Fibroblast of lung (primary cell): ENCODE measurements around the gene ABCF2. TPM values are rescaled to one million over a fixed set of nuclear protein-coding genes. Genes with fewer than 3 reads are reported as not detected.

Source experiments
- DNase-seq, 2 donors: peaks; one replicate each; pipeline versions ENCODE4 v3.0.0 to v3.0.0-alpha.2; 2010; ENCODE audit warnings: low read depth in 2 of 2
- H2AFZ ChIP-seq: 2 replicates; pipeline ENCODE4 v1.5.1; 2012; ENCODE audit warnings: low read length, control low read depth, inconsistent platforms
- H3K27ac ChIP-seq: 2 replicates; pipeline ENCODE4 v1.5.1; 2011; ENCODE audit warnings: low read length, control low read depth; ENCODE audit not compliant: insufficient read depth
- H3K27me3 ChIP-seq: 2 replicates; pipeline ENCODE4 v1.5.1; 2011; ENCODE audit warnings: mild to moderate bottlenecking, low read length; ENCODE audit not compliant: control insufficient read depth, insufficient read depth
- H3K36me3 ChIP-seq: 2 replicates; pipeline ENCODE4 v1.5.1; 2011; ENCODE audit warnings: low read length; ENCODE audit not compliant: control insufficient read depth, insufficient read depth
- H3K4me1 ChIP-seq: 2 replicates; pipeline ENCODE4 v1.5.1; 2011; ENCODE audit warnings: low read length; ENCODE audit not compliant: control insufficient read depth, insufficient read depth; ENCODE audit errors: extremely low read depth
- H3K4me2 ChIP-seq: 2 replicates; pipeline ENCODE4 v1.5.1; 2011; ENCODE audit warnings: low read length, control low read depth; ENCODE audit not compliant: insufficient read depth; ENCODE audit errors: extremely low read depth
- H3K4me3 ChIP-seq, 4 experiments: fragments of 200-600 bp in 1 of 4; sonication (generic) in 1 of 4; replicated peaks in 1 of 4; 2 replicates each; pipeline ENCODE4 v1.5.1; 2011 to 2016; ENCODE audit warnings: low read length in 4 of 4, low read depth in 3 of 4, mild to moderate bottlenecking in 3 of 4, control low read depth in 2 of 4, inconsistent platforms in 1 of 4, mixed read lengths in 1 of 4; ENCODE audit not compliant: insufficient read depth in 1 of 4; ENCODE audit errors: control extremely low read depth in 1 of 4
- H3K79me2 ChIP-seq: 2 replicates; pipeline ENCODE4 v1.5.1; 2012; ENCODE audit warnings: mild to moderate bottlenecking, low read length, inconsistent platforms; ENCODE audit not compliant: control insufficient read depth, insufficient read depth
- H3K9ac ChIP-seq: 2 replicates; pipeline ENCODE4 v1.5.1; 2011; ENCODE audit warnings: mild to moderate bottlenecking, low read length, control low read depth; ENCODE audit not compliant: insufficient read depth
- H3K9me3 ChIP-seq: 2 replicates; pipeline ENCODE4 v1.5.1; 2012; ENCODE audit warnings: low read depth, low read length; ENCODE audit not compliant: control insufficient read depth, insufficient read depth
- H4K20me1 ChIP-seq: 2 replicates; pipeline ENCODE4 v1.5.1; 2011; ENCODE audit warnings: low read length; ENCODE audit not compliant: control insufficient read depth, insufficient read depth; ENCODE audit errors: extremely low read depth
- CTCF ChIP-seq, 2 donors: IDR thresholded peaks in 1 of 2; conservative IDR thresholded peaks in 1 of 2; 1 replicate in 1 of 2; 2 replicates in 1 of 2; pipeline ENCODE4 v1.5.1; 2011 to 2012; ENCODE audit warnings: low read length in 2 of 2, control low read depth in 1 of 2, inconsistent platforms in 1 of 2, low read depth in 1 of 2, mild to moderate bottlenecking in 1 of 2
- EZH2 ChIP-seq: IDR thresholded peaks from 2 replicates; pipeline ENCODE4 v1.5.1; 2012; ENCODE audit warnings: low read length, control low read depth, mild to moderate bottlenecking; ENCODE audit errors: missing control alignments
- polyA plus RNA-seq, 2 donors: library from polyadenylated mRNA; depleted of rRNA in 1 of 2; stranded (reverse) in 1 of 2; unstranded in 1 of 2; fragments of >200 nt; gene quantifications; 2 replicates each; pipeline ENCODE4 v1.2.1, GENCODE V29; 2011 to 2012; ENCODE audit warnings: missing spikeins in 1 of 2
- total RNA-seq: library from RNA; depleted of rRNA; stranded (reverse); fragments of >200 nt; gene quantifications from 2 replicates; pipeline ENCODE4 v1.2.1, GENCODE V29; 2014

ABCF2 gene
- total and polyA plus RNA-seq, 2 donors (not counting 1 experiment from before 2014, with no cell fraction given), result 41.6 to 46.4 TPM

DNA sequence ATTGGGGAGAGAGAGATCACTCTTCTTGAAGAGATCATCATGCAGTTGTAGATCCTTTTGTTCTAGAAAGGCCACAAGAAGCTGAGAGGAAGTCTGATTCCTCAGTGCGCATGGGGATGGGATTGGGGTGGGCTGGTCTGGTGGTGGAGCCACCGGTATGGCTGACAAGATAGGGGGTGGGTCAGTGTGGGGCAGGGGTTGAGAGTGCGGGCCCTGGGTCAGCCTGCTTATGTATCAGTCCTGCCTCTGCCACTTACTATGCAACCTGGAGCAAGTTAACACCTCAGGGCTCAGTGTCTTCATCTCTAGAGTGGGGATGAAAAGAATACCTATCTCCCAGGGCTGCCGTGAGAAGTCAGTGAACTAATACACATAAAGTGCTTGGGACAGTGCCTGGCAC is 13.5 kb upstream of the ABCF2 start:
- Histone ChIP-seq H2AFZ (no peak overlapping the region), H3K4me3 (no peak overlapping the region), H3K4me2 (no peak overlapping the region), H3K36me3 (peaks cover 34% of the 10 kb centered on the region), H4K20me1 (no peaks in the 10 kb centered on the region), H3K9ac (no peak overlapping the region), H3K9me3 (no peaks in the 10 kb centered on the region), H3K27me3 (no peaks in the 10 kb centered on the region), H3K4me1 (peaks cover 10% of the 10 kb centered on the region), H3K79me2 (peaks cover 30% of the 10 kb centered on the region), H3K27ac (no peak overlapping the region)
- no peak for DNase-seq
- no peak for TF ChIP-seq CTCF (conservative IDR thresholded peaks at IDR 0.05 in 1 of 2, IDR thresholded peaks at IDR 0.05 in 1 of 2; ENCODE audit: low read depth in 1 of 2, low read length in 2 of 2)
- no peak for TF ChIP-seq EZH2

- Histone ChIP-seq H2AFZ (no peak overlapping the region), H3K27me3 (no peaks in the 10 kb centered on the region), H4K20me1 (no peaks in the 10 kb centered on the region), H3K36me3 (peaks cover 34% of the 10 kb centered on the region), H3K79me2 (peaks cover 36% of the 10 kb centered on the region), H3K27ac (no peak overlapping the region), H3K9me3 (no peaks in the 10 kb centered on the region), H3K4me3 (no peak overlapping the region), H3K4me1 (peaks cover 6% of the 10 kb centered on the region), H3K4me2 (no peak overlapping the region), H3K9ac (no peak overlapping the region)
- no peak for DNase-seq
- TF ChIP-seq EZH2 (no peak), CTCF (conservative IDR thresholded peaks at IDR 0.05 in 1 of 2, IDR thresholded peaks at IDR 0.05 in 1 of 2; ENCODE audit: low read depth in 1 of 2, low read length in 2 of 2) (no peak)
Measured at GRCh38 chr7:151239837-151240459, 12.9 kb upstream of the ABCF2 start.

GRCh38 chr7:151238924-151239836 is 12.2 kb upstream of the ABCF2 start:
- Histone ChIP-seq H3K4me2 (no peak overlapping the region), H3K79me2 (peaks cover 43% of the 10 kb centered on the region), H4K20me1 (no peaks in the 10 kb centered on the region), H2AFZ (no peak overlapping the region), H3K27me3 (no peaks in the 10 kb centered on the region), H3K9me3 (no peaks in the 10 kb centered on the region), H3K4me3 (no peak overlapping the region), H3K36me3 (peaks cover 34% of the 10 kb centered on the region), H3K27ac (no peak overlapping the region), H3K9ac (peak overlapping the region; percentile 2), H3K4me1 (no peaks in the 10 kb centered on the region)
- TF ChIP-seq EZH2, result no peak
- TF ChIP-seq CTCF (conservative IDR thresholded peaks at IDR 0.05 in 1 of 2, IDR thresholded peaks at IDR 0.05 in 1 of 2; ENCODE audit: low read depth in 1 of 2, low read length in 2 of 2), result no peak
- DNase-seq, result no peak
